Stimulated activated CD4-positive, alpha-beta T cell treated with anti-CD3 and anti-CD28 coated beads, Interleukin-2, amount 100 ng/mL, for 4 hours (primary cell): Measurements from ENCODE around the gene RGS17.

Experiments
- DNase-seq: peaks from one replicate; pipeline ENCODE4 v3.0.0-alpha.2; 2020; ENCODE audit warnings: low read depth

The RGS17 gene

GRCh38 chr6:153083869-153084268 lies 47.2 kb downstream of the RGS17 start:
- no peak for DNase-seq

- no peak for DNase-seq
Observed at GRCh38 chr6:153081914-153082313, 49.2 kb downstream of the RGS17 start.

DNA sequence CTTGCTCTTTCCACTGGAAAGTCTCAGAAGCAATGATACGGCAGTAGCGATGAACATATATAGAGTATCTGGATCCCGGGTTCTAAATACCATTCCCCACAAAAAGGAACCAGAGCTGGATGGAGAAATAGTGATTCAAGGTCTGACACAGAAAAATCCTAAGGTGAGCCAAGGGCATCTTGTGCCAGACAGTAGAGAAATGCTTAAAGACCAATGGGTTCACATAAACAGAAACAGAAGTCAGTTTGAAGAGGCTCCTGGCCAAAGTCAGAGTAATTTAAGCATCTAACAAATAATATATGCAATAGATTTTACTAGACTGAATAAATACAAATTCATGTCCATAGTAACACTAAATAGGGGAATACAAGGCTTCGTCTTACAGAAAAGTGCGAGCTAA lies 54.7 kb downstream of the RGS17 start:
- no peak for DNase-seq

DNA sequence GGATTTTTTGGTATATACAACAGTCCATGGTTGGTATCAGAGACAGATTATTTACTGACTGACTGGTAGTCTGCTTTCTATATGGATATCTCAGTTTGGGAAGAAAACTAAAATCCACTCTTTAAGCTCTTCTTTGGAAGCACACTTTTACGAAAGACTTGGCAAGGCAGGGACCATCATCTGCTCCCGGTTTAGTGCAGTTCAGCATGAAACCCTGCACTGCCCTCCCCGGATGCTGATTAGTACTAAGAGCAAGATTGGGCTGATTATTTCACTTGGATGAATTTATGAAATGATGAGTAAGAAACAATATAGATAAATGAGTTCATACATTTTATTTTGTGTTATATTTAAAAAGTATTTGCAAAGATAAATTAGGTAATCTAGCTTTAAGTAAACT lies 56.3 kb downstream of the RGS17 start:
- no peak for DNase-seq

GRCh38 chr6:153073841-153074240 lies 57.2 kb downstream of the RGS17 start:
- DNase-seq = no peak

DNA sequence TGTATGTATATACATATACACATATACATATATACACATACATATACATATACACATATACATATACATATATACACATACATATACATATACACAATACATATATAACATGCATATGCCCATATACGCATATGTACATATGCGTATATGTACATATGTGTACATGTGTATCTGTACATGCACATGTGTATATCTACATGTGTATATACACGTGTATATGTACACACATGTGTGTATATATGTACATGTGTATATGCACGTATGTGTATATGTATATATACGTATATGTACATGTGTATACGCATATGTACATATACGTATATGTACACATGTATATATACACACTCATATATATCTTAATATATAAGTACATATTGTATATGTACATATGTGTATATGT lies 60.3 kb downstream of the RGS17 start:
- no peak for DNase-seq

DNA sequence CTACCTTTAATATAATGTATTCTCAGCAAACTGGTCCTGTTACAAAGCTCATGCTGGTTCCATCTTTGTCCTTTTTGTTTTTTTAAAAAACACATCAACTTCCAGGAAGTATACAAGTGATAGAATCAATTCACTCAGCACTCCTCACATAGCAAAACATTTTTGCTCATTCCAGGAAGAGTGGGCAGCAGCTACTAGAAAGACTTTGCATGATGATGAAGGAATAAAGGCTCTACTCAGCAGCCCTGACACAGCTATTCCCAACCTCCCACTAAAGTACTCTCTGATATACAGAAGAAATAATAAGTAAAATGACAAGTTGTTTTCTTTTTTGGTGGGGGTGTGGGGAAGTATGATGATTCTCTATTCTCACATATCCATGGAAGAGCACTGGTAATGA lies 61.2 kb downstream of the RGS17 start:
- DNase-seq = no peak

DNA sequence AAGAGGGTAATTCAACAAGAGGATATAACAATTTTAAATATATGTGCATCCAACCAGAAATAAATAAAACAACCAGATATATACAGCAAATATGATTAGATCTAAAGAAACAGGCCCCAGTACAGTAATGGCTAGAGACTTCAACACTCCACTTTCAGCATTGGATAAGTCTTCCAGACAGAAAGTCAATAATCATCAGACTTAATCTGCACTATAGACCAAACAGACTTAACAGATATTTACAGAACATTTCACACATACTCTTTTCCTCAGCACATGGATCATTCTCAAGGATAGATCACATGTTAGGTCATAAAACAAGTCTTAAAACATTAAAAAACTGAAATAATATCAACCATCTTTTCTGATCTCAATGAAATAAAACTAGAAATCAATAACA lies 65.9 kb downstream of the RGS17 start:
- no peak for DNase-seq

DNA sequence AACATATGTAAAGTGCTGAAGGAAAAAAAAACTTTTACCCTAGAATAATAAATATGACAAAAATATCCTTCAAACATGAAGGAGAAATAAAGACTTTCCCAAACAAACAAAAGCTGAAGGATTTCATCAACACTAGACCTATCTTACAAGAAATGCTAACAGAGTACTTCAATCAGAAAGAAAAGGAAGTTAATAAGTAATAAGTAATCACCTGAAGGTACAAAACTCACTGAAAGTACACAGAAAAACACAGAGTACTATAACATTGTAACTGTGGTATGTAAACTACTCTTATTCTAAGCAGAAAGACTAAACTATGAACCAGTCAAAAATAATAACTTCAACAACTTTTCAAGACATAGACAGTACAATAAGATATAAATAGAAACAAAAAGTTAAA lies 67.1 kb downstream of the RGS17 start:
- DNase-seq = no peak

GRCh38 chr6:153062516-153062915 lies 68.6 kb downstream of the RGS17 start:
- DNase-seq = no peak

DNA sequence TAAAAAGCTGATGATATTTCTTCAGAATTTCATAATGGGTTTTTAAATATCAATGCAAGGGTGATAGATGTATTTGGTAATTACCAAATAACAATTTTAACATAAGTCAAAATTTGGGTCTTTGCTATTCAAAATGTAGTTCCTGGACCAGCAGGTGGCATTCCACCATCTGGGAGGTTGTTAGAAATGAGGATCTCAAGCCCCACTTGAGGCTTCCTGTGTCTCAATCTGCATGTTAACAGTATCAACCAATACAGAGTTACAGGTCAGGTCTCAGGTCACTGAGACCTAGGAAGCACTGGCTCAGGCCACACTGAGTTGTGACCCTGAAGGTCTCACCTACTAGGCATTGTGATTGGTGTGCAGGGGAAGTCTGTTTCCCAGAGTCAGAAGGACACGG lies 71.3 kb downstream of the RGS17 start:
- DNase-seq = no peak

DNA sequence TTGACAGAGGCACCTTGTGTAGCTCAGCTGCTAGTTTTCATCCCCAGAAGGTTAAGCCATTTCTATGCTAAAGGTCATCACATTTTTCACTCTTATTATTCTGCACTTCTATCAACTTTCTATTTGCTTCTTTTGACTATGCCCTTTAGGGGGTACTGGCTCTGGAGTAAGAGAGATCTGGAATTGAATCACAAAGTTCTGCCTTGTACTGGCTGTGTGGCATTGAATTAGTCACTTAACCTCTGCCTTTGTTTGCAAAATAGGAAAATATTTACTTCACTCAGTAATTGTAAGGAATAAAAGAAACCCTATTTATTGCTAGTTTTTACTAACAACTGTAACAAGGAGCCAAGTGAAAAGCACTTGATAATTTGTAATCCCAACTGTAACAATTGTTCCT lies 71.8 kb downstream of the RGS17 start:
- no peak for DNase-seq

GRCh38 chr6:153058909-153059308 lies 72.2 kb downstream of the RGS17 start:
- no peak for DNase-seq

- no peak for DNase-seq
Observed at GRCh38 chr6:153058291-153058690, 72.8 kb downstream of the RGS17 start.

GRCh38 chr6:153056308-153056707 lies 74.8 kb downstream of the RGS17 start:
- no peak for DNase-seq

GRCh38 chr6:153051801-153052200 lies 79.3 kb downstream of the RGS17 start:
- no peak for DNase-seq

DNA sequence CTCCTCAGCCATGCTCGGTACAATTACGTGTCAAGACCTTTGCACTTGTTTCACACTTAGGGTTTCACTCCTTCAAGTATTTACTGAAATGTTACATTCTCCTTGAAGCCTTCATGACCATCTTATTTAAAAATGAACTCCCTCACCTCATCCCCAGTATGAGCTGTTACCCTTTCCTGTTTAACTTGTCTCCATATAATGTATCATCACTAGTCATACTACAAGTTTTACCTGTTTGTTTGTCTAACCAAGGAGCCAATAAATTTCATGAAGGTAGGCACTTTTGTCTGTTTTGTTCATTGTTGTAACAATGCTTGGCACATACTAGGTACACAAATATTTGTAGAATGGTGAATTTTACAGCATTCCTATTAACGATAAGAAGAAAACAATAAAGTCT lies 82.5 kb downstream of the RGS17 start:
- DNase-seq = no peak

- no peak for DNase-seq
Observed at GRCh38 chr6:153047386-153047785, 83.7 kb downstream of the RGS17 start.

- no peak for DNase-seq
Observed at GRCh38 chr6:153045271-153045670, 85.8 kb downstream of the RGS17 start.

GRCh38 chr6:153044295-153044694 lies 86.8 kb downstream of the RGS17 start:
- DNase-seq = no peak

DNA sequence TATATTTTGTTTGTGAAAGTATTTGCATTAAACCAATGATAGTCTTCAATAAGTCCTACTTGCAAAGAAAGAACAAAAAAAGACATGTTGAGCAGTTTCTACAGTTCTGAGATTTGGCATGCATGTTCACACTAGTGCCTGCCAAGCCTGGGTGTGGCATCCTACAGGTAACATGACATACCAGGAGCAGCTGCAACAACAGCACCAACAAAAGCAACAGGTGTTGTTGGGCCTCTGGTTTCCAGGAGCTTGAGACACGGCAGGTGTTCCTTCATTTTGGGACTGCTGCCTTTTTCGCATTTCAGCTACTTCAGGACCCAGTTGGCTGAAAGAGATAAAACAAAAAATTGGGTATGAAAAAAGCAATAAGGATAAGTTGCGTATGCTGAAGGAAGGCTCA lies 87.4 kb downstream of the RGS17 start:
- DNase-seq = no peak

- no peak for DNase-seq
Observed at GRCh38 chr6:153038378-153039057, 92.6 kb downstream of the RGS17 start.

GRCh38 chr6:153034139-153034538 lies 96.9 kb downstream of the RGS17 start:
- no peak for DNase-seq

- DNase-seq = no peak
Observed at GRCh38 chr6:153032255-153032882, 98.7 kb downstream of the RGS17 start.
